ENCODE measurements around the gene SHISAL2A. TPM values are rescaled to one million over a fixed set of nuclear protein-coding genes. Genes with fewer than 3 reads are reported as not detected.

The SHISAL2A gene
- total and polyA plus RNA-seq, 4 donors: 0.14 to 0.33 (median 0.22) TPM; not detected in 1

- Histone ChIP-seq H3K9ac (ENCODE audit: low read depth in 1 of 2, low read length in 2 of 2) (no peak overlapping the region), H3K4me1 (ENCODE audit: control insufficient read depth in 4 of 4, insufficient read depth in 4 of 4, low read length in 3 of 4) (no peaks in the 10 kb centered on the region), H3K4me3 (ENCODE audit: low read depth in 1 of 3, low read length in 3 of 3) (no peak overlapping the region), H3K36me3 (ENCODE audit: control insufficient read depth in 4 of 4, insufficient read depth in 3 of 4, low read depth in 1 of 4, low read length in 3 of 4) (no peaks in the 10 kb centered on the region), H3K27ac (ENCODE audit: low read depth in 1 of 2, low read length in 2 of 2) (no peak overlapping the region), H3K27me3 (ENCODE audit: control insufficient read depth in 4 of 4, insufficient read depth in 4 of 4, low read length in 3 of 4) (no peaks in the 10 kb centered on the region), H3K9me3 (ENCODE audit: control insufficient read depth in 4 of 4, low read length in 3 of 4) (no peaks in the 10 kb centered on the region)
- TF ChIP-seq RAD21 (IDR thresholded peaks at IDR 0.05): no peak
- TF ChIP-seq HNF4A (conservative IDR thresholded peaks at IDR 0.05): no peak
- TF ChIP-seq TAF1 (conservative IDR thresholded peaks at IDR 0.05): no peak
- TF ChIP-seq RXRA (IDR thresholded peaks at IDR 0.05): no peak
- no peak for TF ChIP-seq ZBTB33 (IDR thresholded peaks at IDR 0.05)
- no peak for TF ChIP-seq SP1 (IDR thresholded peaks at IDR 0.05)
- TF ChIP-seq EGR1 (IDR thresholded peaks at IDR 0.05; ENCODE audit: low read depth in 2 of 2): no peak
- TF ChIP-seq HNF4G (IDR thresholded peaks at IDR 0.05): no peak
- TF ChIP-seq REST (IDR thresholded peaks at IDR 0.05): no peak
- TF ChIP-seq CTCF (IDR thresholded peaks at IDR 0.05; ENCODE audit: low read depth, low read length, missing input control): no peak
- no peak for DNase-seq (ENCODE audit: low spot score)
- 93% methylated on average over 5 of the region's 5 CpGs for WGBS
Observed at GRCh38 chr1:52592637-52593323, 40.2 kb upstream of the SHISAL2A start.

GRCh38 chr1:52593495-52593894, 39.5 kb upstream of the SHISAL2A start:
- no peak for DNase-seq (ENCODE audit: low spot score)
- no peak overlapping the region for H3K9ac ChIP-seq (ENCODE audit: low read depth in 1 of 2, low read length in 2 of 2)
- no peak for TF ChIP-seq RAD21 (IDR thresholded peaks at IDR 0.05)
- no peak for TF ChIP-seq ZBTB33 (IDR thresholded peaks at IDR 0.05)
- no peak for TF ChIP-seq RXRA (IDR thresholded peaks at IDR 0.05)
- TF ChIP-seq NR2F2 (IDR thresholded peaks at IDR 0.05): no peak
- WGBS: 94% methylated on average over 1 of the region's 1 CpG
- no peak overlapping the region for H3K4me3 ChIP-seq (ENCODE audit: low read depth in 1 of 3, low read length in 3 of 3)
- no peak overlapping the region for H3K27ac ChIP-seq (ENCODE audit: low read depth in 1 of 2, low read length in 2 of 2)
- H3K27me3 ChIP-seq (ENCODE audit: control insufficient read depth in 4 of 4, insufficient read depth in 4 of 4, low read length in 3 of 4): no peaks in the 10 kb centered on the region
- no peaks in the 10 kb centered on the region for H3K36me3 ChIP-seq (ENCODE audit: control insufficient read depth in 4 of 4, insufficient read depth in 3 of 4, low read depth in 1 of 4, low read length in 3 of 4)
- no peaks in the 10 kb centered on the region for H3K4me1 ChIP-seq (ENCODE audit: control insufficient read depth in 4 of 4, insufficient read depth in 4 of 4, low read length in 3 of 4)
- H3K9me3 ChIP-seq (ENCODE audit: control insufficient read depth in 4 of 4, low read length in 3 of 4): no peaks in the 10 kb centered on the region

All from liver (tissue), 9 donors.